Loucy (cell line): ENCODE measurements around the gene COL9A1.

Experiments
- H2AFZ ChIP-seq: fragments of 200-600 bp; sonication (generic); 2 replicates; pipeline ENCODE4 v1.6.0; 2016; ENCODE audit warnings: antibody characterized with exemption, mild to moderate bottlenecking, low read length, moderate library complexity
- H3F3A ChIP-seq: fragments of 200-600 bp; 2 replicates; pipeline ENCODE4 v1.6.0; 2016; ENCODE audit warnings: antibody characterized with exemption, low read depth, mild to moderate bottlenecking
- H3K27me3 ChIP-seq: fragments of 200-600 bp; sonication (generic); 2 replicates; pipeline ENCODE4 v1.6.1; 2014; ENCODE audit warnings: low read length, mild to moderate bottlenecking; ENCODE audit not compliant: insufficient read depth, poor library complexity, severe bottlenecking
- H3K36me3 ChIP-seq: fragments of 200-600 bp; sonication (generic); 2 replicates; pipeline ENCODE4 v1.6.1; 2016; ENCODE audit warnings: low read length; ENCODE audit not compliant: insufficient read depth
- H3K4me1 ChIP-seq: fragments of 200-600 bp; sonication (generic); 2 replicates; pipeline ENCODE4 v1.5.1; 2014; ENCODE audit warnings: low read length, mild to moderate bottlenecking; ENCODE audit not compliant: insufficient read depth, poor library complexity, severe bottlenecking
- H3K4me2 ChIP-seq: fragments of 200-600 bp; sonication (generic); 2 replicates; pipeline ENCODE4 v1.6.0; 2014; ENCODE audit warnings: antibody characterized with exemption, low read length, low read depth, mild to moderate bottlenecking; ENCODE audit not compliant: poor library complexity, severe bottlenecking
- H3K4me3 ChIP-seq: fragments of 200-600 bp; sonication (generic); 2 replicates; pipeline ENCODE4 v1.5.1; 2014; ENCODE audit warnings: low read length, mild to moderate bottlenecking, mixed read lengths; ENCODE audit not compliant: poor library complexity, severe bottlenecking
- H3K79me2 ChIP-seq: fragments of 200-600 bp; sonication (generic); 2 replicates; pipeline ENCODE4 v1.6.1; 2014; ENCODE audit warnings: low read length; ENCODE audit not compliant: insufficient read depth
- H3K9ac ChIP-seq: fragments of 200-600 bp; sonication (generic); 2 replicates; pipeline ENCODE4 v1.6.0; 2014; ENCODE audit warnings: mild to moderate bottlenecking, low read depth, low read length, moderate library complexity; ENCODE audit not compliant: poor library complexity, severe bottlenecking
- H3K9me2 ChIP-seq: fragments of 200-600 bp; sonication (generic); replicated peaks from 2 replicates; pipeline ENCODE4 v1.6.1; 2016; ENCODE audit warnings: low read depth, low read length, mixed read lengths
- H3K9me3 ChIP-seq: fragments of 200-600 bp; sonication (generic); 2 replicates; pipeline ENCODE4 v1.6.1; 2014; ENCODE audit warnings: mild to moderate bottlenecking, antibody characterized with exemption, low read length, low read depth; ENCODE audit not compliant: insufficient read depth
- H4K20me1 ChIP-seq: fragments of 200-600 bp; sonication (generic); 2 replicates; pipeline ENCODE4 v1.6.0; 2014; ENCODE audit warnings: antibody characterized with exemption, low read length, mild to moderate bottlenecking; ENCODE audit not compliant: insufficient read depth, poor library complexity, severe bottlenecking
- CTCF ChIP-seq: fragments of 200-600 bp; sonication (generic); conservative IDR thresholded peaks from 2 replicates; pipeline ENCODE4 v1.5.1; 2014; ENCODE audit warnings: mild to moderate bottlenecking, antibody characterized with exemption, low read length
- EZH2phosphoT487 ChIP-seq: fragments of 200-600 bp; IDR thresholded peaks from 2 replicates; pipeline ENCODE4 v1.6.1; 2018; ENCODE audit warnings: antibody characterized with exemption, mild to moderate bottlenecking, moderate library complexity, borderline replicate concordance

The COL9A1 gene

GRCh38 chr6:70303034-70303525, at the start of gene COL9A1:
TSS of gene COL9A1 (minus strand) at chr6:70303084. CDS start at chr6:70302924, 160 bp downstream.
- no peaks in the 10 kb centered on the region for H4K20me1 ChIP-seq
- no peaks in the 10 kb centered on the region for H3F3A ChIP-seq
- H3K79me2 ChIP-seq = no peaks in the 10 kb centered on the region
- no peaks in the 10 kb centered on the region for H3K36me3 ChIP-seq
- no peak within 1 kb of the TSS for H3K9ac ChIP-seq
- no peak within 1 kb of the TSS for H3K4me2 ChIP-seq
- no peaks in the 10 kb centered on the region for H3K9me2 ChIP-seq
- no peak within 1 kb of the TSS for H3K4me3 ChIP-seq
- H3K4me1 ChIP-seq = no peaks in the 10 kb centered on the region
- H3K27me3 ChIP-seq = no peaks in the 10 kb centered on the region
- TF ChIP-seq CTCF = no peak
- no peak for TF ChIP-seq EZH2phosphoT487
- H3K9me3 ChIP-seq = no peaks in the 10 kb centered on the region
- H2AFZ ChIP-seq = no peak within 1 kb of the TSS

- Histone ChIP-seq H2AFZ (no peak overlapping the region), H3K4me2 (no peak overlapping the region), H3K36me3 (no peaks in the 10 kb centered on the region), H3K4me1 (peaks cover 33% of the 10 kb centered on the region), H3K79me2 (no peaks in the 10 kb centered on the region), H3K9me3 (no peaks in the 10 kb centered on the region), H3K9me2 (no peaks in the 10 kb centered on the region), H3K9ac (no peak overlapping the region), H3F3A (no peaks in the 10 kb centered on the region), H3K4me3 (no peak overlapping the region), H4K20me1 (no peaks in the 10 kb centered on the region), H3K27me3 (no peaks in the 10 kb centered on the region)
- TF ChIP-seq EZH2phosphoT487 (no peak), CTCF (no peak)
These were observed 48.6 kb upstream of the COL9A1 start for GRCh38 chr6:70351461-70351860.

- H3K4me3 ChIP-seq = no peak overlapping the region
- TF ChIP-seq EZH2phosphoT487 (no peak), CTCF (no peak)
- H2AFZ ChIP-seq = no peak overlapping the region
- no peak overlapping the region for H3K9ac ChIP-seq
- no peaks in the 10 kb centered on the region for H3F3A ChIP-seq
- no peaks in the 10 kb centered on the region for H3K27me3 ChIP-seq
- no peaks in the 10 kb centered on the region for H4K20me1 ChIP-seq
- H3K36me3 ChIP-seq = no peaks in the 10 kb centered on the region
- no peaks in the 10 kb centered on the region for H3K9me3 ChIP-seq
- H3K4me1 ChIP-seq = peaks cover 12% of the 10 kb centered on the region
- no peak overlapping the region for H3K4me2 ChIP-seq
- H3K79me2 ChIP-seq = no peaks in the 10 kb centered on the region
- no peaks in the 10 kb centered on the region for H3K9me2 ChIP-seq
These were observed 42.7 kb upstream of the COL9A1 start for GRCh38 chr6:70345619-70346018.
